T-helper 1 cell treated with Interleukin-12 subunit alpha and Interleukin-12 subunit beta and Interleukin-4 antibody, amounts not matched to agents 30 μg/mL and 1 μg/mL, for 36 hours (primary cell): ENCODE results near the gene MAP2K5.
A peak's percentile ranks its signal among the peaks of the same experiment; 100 is the strongest.

Source experiments
- H3K27ac Mint-ChIP-seq: one replicate; pipeline ENCODE4 v1.8.0; 2021; ENCODE audit warnings: mild to moderate bottlenecking, mixed read lengths
- H3K27me3 Mint-ChIP-seq: one replicate; pipeline ENCODE4 v1.8.0; 2021; ENCODE audit warnings: low read depth, mixed read lengths
- H3K36me3 Mint-ChIP-seq: one replicate; pipeline ENCODE4 v1.8.0; 2021; ENCODE audit warnings: low read depth, mixed read lengths
- H3K4me1 Mint-ChIP-seq: one replicate; pipeline ENCODE4 v1.8.0; 2021; ENCODE audit warnings: low read depth, mixed read lengths
- H3K4me3 Mint-ChIP-seq: one replicate; pipeline ENCODE4 v1.8.0; 2021; ENCODE audit warnings: mild to moderate bottlenecking, moderate library complexity, mixed read lengths
- H3K9me3 Mint-ChIP-seq: one replicate; pipeline ENCODE4 v1.8.0; 2021; ENCODE audit warnings: mixed read lengths

The MAP2K5 gene

GRCh38 chr15:67841513-67841762 is 298.9 kb downstream of the MAP2K5 start:
- H3K9me3 Mint-ChIP-seq, result no peaks in the 10 kb centered on the region
- H3K36me3 Mint-ChIP-seq, result peaks cover 5% of the 10 kb centered on the region
- peaks cover 25% of the 10 kb centered on the region for H3K4me1 Mint-ChIP-seq
- H3K27ac Mint-ChIP-seq, result peak overlapping the region; percentile 95
- H3K27me3 Mint-ChIP-seq, result peaks cover 31% of the 10 kb centered on the region
- peak overlapping the region; percentile 89 for H3K4me3 Mint-ChIP-seq

GRCh38 chr15:67843092-67843501 is 300.6 kb downstream of the MAP2K5 start:
- no peak overlapping the region for H3K4me3 Mint-ChIP-seq
- H3K27me3 Mint-ChIP-seq, result peaks cover 23% of the 10 kb centered on the region
- H3K36me3 Mint-ChIP-seq, result peaks cover 5% of the 10 kb centered on the region
- H3K4me1 Mint-ChIP-seq, result peaks cover 20% of the 10 kb centered on the region
- no peak overlapping the region for H3K27ac Mint-ChIP-seq
- H3K9me3 Mint-ChIP-seq, result no peaks in the 10 kb centered on the region

- H3K4me1 Mint-ChIP-seq, result peaks cover 16% of the 10 kb centered on the region
- H3K27me3 Mint-ChIP-seq, result peaks cover 26% of the 10 kb centered on the region
- H3K4me3 Mint-ChIP-seq, result no peak overlapping the region
- no peak overlapping the region for H3K27ac Mint-ChIP-seq
- H3K9me3 Mint-ChIP-seq, result no peaks in the 10 kb centered on the region
- peaks cover 5% of the 10 kb centered on the region for H3K36me3 Mint-ChIP-seq
These were observed 301.3 kb downstream of the MAP2K5 start for GRCh38 chr15:67843571-67844387.

DNA sequence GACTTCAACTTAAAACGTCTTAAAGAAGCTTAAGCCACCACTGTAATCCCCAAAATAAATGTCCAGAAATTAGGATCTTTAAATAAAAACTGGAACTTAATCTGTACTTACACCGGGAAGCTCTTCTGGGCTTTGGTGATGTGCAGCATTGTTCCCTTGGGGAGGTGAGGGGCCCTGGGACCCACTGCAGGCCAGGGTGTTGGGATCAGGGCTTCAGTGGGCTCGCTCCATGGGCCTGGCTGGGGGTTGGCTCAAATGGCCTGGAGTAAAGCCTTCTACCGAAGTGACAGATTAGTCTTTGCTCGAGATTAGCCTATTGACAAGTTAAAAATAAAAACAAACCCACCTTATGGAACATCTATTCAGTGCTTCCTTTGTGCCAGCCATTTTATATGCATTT is 303.5 kb downstream of the MAP2K5 start:
- H3K27ac Mint-ChIP-seq, result no peak overlapping the region
- H3K4me1 Mint-ChIP-seq, result peaks cover 6% of the 10 kb centered on the region
- no peaks in the 10 kb centered on the region for H3K36me3 Mint-ChIP-seq
- H3K27me3 Mint-ChIP-seq, result peaks cover 22% of the 10 kb centered on the region
- H3K4me3 Mint-ChIP-seq, result no peak overlapping the region
- no peaks in the 10 kb centered on the region for H3K9me3 Mint-ChIP-seq

DNA sequence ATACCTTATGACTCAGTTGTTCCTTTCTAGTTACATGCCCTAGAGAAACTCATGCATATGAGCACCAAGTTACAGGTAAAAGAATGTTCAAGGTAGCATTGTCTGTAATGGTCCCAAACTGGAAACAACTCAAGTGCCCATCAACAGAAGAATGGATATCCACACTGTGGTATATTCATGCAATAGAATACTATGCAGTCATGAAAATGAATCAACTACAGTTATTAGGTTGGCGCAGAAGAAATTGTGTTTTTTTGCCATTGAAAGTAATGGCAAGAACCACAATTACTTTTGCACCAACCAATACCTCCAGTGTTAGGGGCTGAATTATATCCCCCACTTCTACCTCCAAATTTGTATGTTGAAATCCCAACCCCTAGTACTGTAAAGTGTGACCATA is 307.0 kb downstream of the MAP2K5 start:
- Mint-ChIP-seq H3K4me3 (no peak overlapping the region), H3K9me3 (no peaks in the 10 kb centered on the region), H3K4me1 (peaks cover 2% of the 10 kb centered on the region), H3K27ac (no peak overlapping the region), H3K36me3 (no peaks in the 10 kb centered on the region), H3K27me3 (peaks cover 18% of the 10 kb centered on the region)

- Mint-ChIP-seq H3K9me3 (no peaks in the 10 kb centered on the region), H3K27ac (no peak overlapping the region), H3K27me3 (peaks cover 18% of the 10 kb centered on the region), H3K36me3 (no peaks in the 10 kb centered on the region), H3K4me1 (peaks cover 2% of the 10 kb centered on the region), H3K4me3 (no peak overlapping the region)
These were observed 307.8 kb downstream of the MAP2K5 start for GRCh38 chr15:67850336-67850735.

DNA sequence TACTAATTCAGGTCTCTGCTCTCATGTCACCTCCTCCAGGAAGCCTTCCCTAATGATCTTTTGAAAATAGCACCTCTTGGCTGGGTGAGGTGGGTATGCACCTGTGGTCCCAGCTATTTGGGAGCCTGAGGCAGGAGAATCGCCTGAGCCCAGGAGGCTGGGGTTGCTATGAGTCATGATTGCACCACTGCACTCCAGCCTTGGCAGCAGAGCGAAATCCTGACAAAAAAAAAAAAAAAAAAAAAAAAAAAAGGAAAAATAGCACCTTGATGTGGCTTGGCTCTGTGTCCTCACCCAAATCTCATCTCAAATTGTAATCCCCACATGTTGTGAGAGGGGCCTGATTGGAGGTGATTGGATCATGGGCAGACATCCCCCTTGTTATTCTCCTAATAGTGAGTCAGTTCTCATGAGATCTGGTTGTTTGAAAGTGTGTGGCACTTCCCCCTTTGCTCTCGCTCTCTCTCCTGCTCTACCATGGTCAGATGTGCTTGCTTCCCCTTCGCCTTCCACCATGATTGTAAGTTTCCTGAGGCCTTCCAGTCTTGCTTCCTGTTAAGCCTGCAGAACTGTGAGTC is 308.6 kb downstream of the MAP2K5 start:
- peak overlapping the region; percentile 52 for H3K27ac Mint-ChIP-seq

DNA sequence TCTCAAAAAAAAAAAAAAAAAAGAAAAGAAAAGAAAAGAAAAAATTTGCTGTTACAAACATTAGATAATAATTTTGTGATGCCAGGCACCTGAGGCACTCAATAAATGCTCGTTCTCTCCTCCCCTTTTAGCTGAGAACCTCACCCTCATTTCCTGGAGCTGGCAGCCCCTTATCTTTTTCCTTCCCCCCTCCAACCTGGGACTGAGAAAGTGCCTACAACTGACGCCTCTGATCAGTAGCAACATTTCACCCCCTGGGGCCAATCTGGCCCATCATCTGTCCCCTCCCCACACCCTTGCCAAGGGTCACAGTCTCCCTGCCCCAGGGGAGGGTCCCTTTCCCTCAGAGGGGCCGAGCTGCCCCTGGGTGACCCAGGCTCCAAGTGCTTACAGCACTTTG is 309.9 kb downstream of the MAP2K5 start:
- H3K36me3 Mint-ChIP-seq, result no peaks in the 10 kb centered on the region

More for the DNA sequence above, 308.6 kb downstream of the MAP2K5 start:
- H3K36me3 Mint-ChIP-seq, result no peaks in the 10 kb centered on the region
- peaks cover 4% of the 10 kb centered on the region for H3K4me1 Mint-ChIP-seq
- no peaks in the 10 kb centered on the region for H3K9me3 Mint-ChIP-seq
- H3K27me3 Mint-ChIP-seq, result peaks cover 18% of the 10 kb centered on the region
- H3K4me3 Mint-ChIP-seq, result no peak overlapping the region

GRCh38 chr15:67853454-67853853 is 311.0 kb downstream of the MAP2K5 start:
- Mint-ChIP-seq H3K27me3 (peaks cover 7% of the 10 kb centered on the region), H3K4me1 (peaks cover 4% of the 10 kb centered on the region), H3K9me3 (no peaks in the 10 kb centered on the region), H3K36me3 (no peaks in the 10 kb centered on the region), H3K4me3 (no peak overlapping the region), H3K27ac (no peak overlapping the region)

More for the DNA sequence above, 309.9 kb downstream of the MAP2K5 start:
- no peak overlapping the region for H3K4me3 Mint-ChIP-seq
- H3K27me3 Mint-ChIP-seq, result peaks cover 18% of the 10 kb centered on the region
- H3K9me3 Mint-ChIP-seq, result no peaks in the 10 kb centered on the region
- H3K27ac Mint-ChIP-seq, result no peak overlapping the region
- peaks cover 4% of the 10 kb centered on the region for H3K4me1 Mint-ChIP-seq

GRCh38 chr15:67854358-67854757 is 311.9 kb downstream of the MAP2K5 start:
- no peaks in the 10 kb centered on the region for H3K36me3 Mint-ChIP-seq
- no peak overlapping the region for H3K4me3 Mint-ChIP-seq
- no peak overlapping the region for H3K27ac Mint-ChIP-seq
- H3K9me3 Mint-ChIP-seq, result no peaks in the 10 kb centered on the region
- peaks cover 4% of the 10 kb centered on the region for H3K4me1 Mint-ChIP-seq
- H3K27me3 Mint-ChIP-seq, result peaks cover under 1% of the 10 kb centered on the region

- H3K4me3 Mint-ChIP-seq, result no peak overlapping the region
- no peaks in the 10 kb centered on the region for H3K36me3 Mint-ChIP-seq
- peaks cover 4% of the 10 kb centered on the region for H3K4me1 Mint-ChIP-seq
- H3K27ac Mint-ChIP-seq, result no peak overlapping the region
- H3K9me3 Mint-ChIP-seq, result no peaks in the 10 kb centered on the region
- H3K27me3 Mint-ChIP-seq, result no peaks in the 10 kb centered on the region
These were observed 313.3 kb downstream of the MAP2K5 start for GRCh38 chr15:67855842-67856241.
